ENCODE data around the gene DISC1.
"Not testable (repeated sequence)": the region's sequence is repeated elsewhere in the genome, so short reads cannot be mapped to it uniquely, and the experiment has no call there.

DISC1 gene

DNA sequence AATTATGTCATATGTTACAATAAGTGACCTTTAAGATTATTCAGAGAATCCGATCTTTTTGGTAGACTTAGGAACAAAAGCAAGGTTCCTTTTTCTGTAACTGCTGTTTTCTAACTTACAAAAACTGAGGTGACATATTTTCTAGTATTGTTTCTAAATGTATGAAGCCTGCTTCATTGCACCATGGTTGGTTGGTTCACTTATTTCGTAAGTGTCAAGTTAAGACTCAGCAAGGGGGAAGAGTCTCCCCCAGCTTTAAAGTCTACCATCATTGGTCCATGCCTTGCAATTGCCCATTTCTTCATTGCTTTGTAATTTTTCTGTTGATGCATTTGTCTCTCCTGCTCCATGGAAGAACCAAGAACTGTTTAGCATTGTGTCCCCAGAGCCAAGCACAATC lies 136.9 kb downstream of the DISC1 start:
- no peak for DNase-seq (ENCODE audit: low read depth in 2 of 3, low spot score in 2 of 3)

DNA sequence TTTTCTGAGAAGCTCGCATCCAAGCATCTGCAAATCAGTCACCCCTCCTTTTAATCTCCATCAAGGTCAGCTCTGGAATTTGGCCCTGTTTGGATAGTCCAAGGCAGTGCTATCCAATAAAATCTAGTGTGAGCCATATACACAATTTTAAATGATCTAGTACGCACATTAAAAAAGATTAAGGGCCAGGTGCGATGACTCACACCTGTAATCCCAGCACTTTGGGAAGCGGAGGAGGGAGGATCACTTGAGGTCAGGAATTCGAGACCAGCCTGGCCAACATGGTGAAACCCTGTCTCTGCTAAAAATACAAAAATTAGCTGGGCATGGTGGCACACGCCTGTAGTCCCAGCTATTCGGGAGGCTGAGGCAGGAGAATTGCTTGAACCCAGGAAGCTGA lies 139.2 kb downstream of the DISC1 start:
- not testable (repeated sequence) for DNase-seq (ENCODE audit: low read depth in 2 of 3, low spot score in 2 of 3)

DNA sequence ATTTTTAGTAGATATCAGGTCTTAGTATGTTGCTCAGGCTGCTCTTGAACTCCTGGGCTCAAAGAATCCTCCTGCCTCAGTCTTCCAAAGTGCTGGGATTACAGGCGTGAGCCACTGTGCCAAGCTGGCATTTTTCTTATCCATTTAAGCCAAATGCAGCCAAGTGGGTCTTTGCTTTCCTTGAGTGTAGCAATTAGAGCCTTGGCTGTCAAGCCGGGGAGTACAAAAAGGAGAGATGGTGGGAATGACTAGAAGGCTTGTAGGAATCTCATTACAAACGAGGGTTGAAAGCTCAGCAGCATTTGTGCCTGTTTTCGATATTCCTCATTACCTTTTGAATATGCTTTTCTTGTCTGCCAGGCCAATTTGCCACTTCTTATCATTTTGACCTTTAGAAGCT lies 140.9 kb downstream of the DISC1 start:
- no peak for DNase-seq (ENCODE audit: low read depth in 2 of 3, low spot score in 2 of 3)

DNA sequence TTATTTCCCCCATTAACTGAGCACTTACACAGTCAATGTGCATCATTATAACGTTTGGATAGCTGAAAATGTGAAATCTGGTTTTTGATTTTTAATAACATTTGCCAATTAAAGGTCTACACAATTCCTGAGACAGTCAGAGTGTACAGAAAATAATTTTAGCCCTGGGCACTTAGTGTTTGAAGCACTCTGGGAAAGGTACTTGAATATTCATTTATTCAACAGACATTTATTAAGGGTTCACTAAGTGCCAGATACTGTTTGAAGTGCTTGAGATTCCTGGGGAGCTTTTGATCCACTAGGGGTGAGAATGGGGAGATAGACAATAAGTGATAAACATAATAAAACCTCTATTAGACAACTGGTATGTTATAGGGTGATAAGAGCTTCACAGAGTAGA lies 141.8 kb downstream of the DISC1 start:
- DNase-seq (ENCODE audit: low read depth in 2 of 3, low spot score in 2 of 3): no peak

DNA sequence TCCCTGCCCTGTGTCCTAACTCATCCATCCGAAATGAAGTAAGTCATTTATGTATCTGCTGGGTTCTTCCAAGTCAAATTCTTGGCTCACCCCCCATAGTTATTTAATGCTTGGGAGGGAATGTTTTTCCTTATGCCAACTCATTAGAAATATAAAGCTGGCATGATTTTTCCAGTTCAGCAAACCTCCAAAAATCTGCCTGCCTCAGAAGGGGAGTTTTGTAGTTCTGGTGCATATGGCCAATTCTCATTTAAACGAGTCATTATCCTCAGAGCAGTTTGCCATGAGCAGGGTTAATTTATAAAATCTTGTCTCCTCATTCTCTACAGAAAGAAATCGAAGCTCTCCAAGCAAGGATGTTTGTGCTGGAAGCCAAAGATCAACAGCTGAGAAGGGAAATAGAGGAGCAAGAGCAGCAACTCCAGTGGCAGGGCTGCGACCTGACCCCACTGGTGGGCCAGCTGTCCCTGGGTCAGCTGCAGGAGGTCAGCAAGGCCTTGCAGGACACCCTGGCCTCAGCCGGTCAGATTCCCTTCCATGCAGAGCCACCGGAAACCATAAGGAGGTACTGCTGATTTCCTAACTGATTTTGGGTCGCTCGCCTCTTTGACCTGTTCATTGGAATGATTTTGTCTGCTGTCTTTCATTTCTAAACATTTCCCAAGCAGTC lies 144.1 kb downstream of the DISC1 start:
- DNase-seq (ENCODE audit: low read depth in 2 of 3, low spot score in 2 of 3): no peak

DNA sequence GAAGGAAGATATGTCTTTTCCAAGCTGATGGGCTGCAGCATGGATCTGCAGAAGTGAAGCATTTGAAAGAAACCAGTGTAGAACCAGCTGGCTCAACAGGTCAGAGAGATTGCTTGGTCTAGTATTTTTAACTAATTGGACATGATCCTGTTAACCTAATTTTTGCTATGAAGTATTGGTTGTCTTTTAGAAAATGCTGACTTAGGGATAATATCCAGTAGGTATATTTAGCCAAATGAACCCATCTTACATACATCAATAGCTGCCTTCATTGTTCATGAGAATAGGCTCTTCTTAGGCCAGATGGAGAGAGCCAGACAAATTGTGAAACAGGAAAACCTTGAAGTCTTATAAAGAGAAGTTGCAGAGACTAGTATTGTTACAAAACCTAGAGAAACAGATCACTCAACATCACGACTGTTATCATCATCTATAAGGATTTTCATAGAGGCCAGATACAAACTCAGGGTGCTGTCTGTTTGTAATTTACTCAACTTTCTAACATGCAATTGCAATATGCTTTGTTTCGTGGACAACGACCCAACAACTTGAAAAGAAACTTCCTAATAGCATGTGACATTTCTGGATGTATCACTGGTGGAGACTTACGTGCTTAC lies 148.2 kb downstream of the DISC1 start:
- DNase-seq (ENCODE audit: low read depth in 2 of 3, low spot score in 2 of 3): no peak

- DNase-seq (ENCODE audit: low read depth in 2 of 3, low spot score in 2 of 3): no peak
These were observed 149.6 kb downstream of the DISC1 start for GRCh38 chr1:231776010-231776756.

DNA sequence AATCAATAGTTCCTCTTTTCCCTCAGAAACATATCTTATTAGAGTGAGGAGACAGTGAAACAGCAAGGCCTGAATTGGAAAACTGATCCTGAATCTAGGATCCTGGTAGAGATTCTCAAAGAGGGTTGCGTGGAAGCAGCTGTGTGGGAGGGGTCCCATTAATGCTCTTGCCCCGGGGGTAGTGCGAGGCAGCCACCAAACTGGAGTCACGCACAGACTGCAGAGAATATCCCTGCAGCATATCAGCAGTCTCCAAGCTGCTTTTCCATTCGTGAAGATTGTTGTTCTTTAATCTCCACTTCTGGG lies 150.1 kb downstream of the DISC1 start:
- no peak for DNase-seq (ENCODE audit: low read depth in 2 of 3, low spot score in 2 of 3)

- DNase-seq (ENCODE audit: low read depth in 2 of 3, low spot score in 2 of 3): no peak
These were observed 151.6 kb downstream of the DISC1 start for GRCh38 chr1:231778009-231778719.

DNA sequence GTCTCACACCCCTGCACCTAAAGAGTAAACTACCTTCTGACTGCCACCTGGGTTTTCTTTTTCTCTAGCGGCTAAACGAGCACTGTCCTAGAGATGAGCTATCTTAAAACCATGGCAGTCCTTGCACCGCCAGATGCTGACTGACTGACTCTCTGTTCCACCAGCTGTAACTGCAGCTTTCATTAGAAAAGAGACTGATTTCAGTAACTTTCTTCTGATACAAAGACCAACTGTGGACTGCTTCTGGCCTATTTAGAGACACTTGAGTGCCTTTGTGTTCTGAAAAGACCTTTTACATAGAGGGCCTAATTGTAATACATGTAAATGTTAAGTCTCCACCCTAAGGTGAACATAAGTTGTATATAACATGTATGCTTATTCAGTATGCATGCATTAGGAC lies 152.5 kb downstream of the DISC1 start:
- DNase-seq (ENCODE audit: low read depth in 2 of 3, low spot score in 2 of 3): no peak

DNA sequence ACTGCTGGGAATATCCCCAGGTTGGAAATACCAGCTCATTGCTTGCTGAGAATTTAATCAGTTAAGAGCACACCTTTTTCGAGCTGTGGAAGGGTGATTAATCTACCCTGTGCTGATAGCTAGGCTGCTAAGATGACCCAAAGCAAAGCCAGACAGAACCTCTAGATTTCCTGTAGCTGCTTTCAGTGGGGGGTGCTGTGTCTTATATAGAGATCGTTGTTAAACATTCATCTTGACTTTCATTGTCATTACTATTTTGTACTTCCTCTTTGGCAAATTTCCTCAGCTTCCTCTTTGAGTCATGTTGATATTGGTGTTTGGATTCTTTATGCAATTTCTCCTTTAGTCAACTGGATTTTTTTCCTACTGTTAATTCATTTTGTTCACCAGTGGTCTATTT lies 155.3 kb downstream of the DISC1 start:
- DNase-seq (ENCODE audit: low read depth in 2 of 3, low spot score in 2 of 3): no peak

- DNase-seq (ENCODE audit: low read depth in 2 of 3, low spot score in 2 of 3): not testable (repeated sequence)
These were observed 158.5 kb downstream of the DISC1 start for GRCh38 chr1:231785073-231785472.

GRCh38 chr1:231786126-231786525 lies 159.5 kb downstream of the DISC1 start:
- no peak for DNase-seq (ENCODE audit: low read depth in 2 of 3, low spot score in 2 of 3)

DNA sequence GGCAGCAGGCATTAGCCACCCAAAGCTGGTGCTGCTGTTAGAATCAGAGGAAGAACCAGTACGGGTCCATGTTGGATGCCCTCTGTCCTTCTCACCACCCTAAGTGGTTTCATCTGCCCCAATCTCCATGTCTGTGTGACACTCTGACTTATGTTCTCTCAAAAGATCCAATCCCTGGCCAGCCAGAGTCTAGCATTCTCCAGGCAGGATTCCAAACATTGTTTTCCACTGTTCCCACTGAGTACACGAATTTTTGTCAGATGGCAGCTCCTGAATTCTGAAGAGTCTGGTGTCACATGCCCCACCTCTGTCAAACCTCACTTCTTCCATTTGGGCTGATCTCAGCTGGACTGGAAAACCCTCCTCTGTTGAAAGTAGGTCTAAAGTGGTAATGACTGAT lies 166.0 kb downstream of the DISC1 start:
- no peak for DNase-seq (ENCODE audit: low read depth in 2 of 3, low spot score in 2 of 3)

- DNase-seq (ENCODE audit: low read depth in 2 of 3, low spot score in 2 of 3): no peak
These were observed 167.3 kb downstream of the DISC1 start for GRCh38 chr1:231793893-231794292.

DNA sequence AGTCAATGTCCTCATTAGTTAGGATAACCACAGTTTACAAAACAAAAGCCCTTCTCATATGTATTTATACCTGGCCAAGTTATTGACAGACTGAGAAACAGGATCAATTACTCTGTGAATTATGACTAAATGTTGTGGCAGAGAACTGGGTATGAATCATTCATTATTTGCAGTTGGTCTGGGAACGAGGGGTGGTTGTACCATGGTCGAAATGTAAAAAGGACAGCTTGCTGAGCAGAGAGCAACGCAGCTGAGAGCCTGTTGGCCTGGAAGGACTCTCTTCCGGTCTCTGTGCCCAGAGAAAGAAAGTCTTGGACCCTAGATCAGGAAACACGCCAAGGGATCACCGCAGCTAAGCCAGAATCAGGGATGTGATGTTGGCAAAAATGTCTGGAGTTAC lies 169.6 kb downstream of the DISC1 start:
- no peak for DNase-seq (ENCODE audit: low read depth in 2 of 3, low spot score in 2 of 3)

DNA sequence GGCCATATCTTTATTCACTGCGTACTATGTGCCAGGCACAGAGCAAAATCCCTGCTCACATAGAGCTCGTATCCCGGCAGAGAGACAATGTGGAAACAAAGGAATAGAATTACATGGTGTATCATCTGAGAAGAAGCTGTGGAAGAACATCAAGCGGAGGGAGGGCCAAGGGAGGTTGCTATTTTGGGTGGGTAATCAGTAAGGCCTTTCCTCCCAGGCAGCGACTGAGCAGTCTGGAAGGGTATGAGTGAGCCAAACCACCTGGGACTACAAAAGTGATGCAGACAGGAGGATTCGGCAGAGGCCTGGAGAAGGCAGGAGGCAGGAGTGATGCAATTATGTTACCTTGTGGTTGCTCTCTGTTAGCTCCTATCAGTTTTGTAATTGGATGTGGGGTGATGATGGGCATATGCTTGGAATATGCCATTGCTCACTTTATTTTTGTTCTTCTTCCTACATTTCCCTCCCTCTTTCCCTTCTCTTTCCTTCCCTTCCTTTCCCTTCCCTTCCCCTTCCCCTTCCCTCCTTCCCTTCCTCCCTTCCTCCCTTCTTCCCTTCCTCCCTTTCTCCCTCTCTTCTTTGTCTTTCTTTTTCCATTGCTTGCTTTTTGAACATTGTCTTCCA lies 172.9 kb downstream of the DISC1 start:
- no peak for DNase-seq (ENCODE audit: low read depth in 2 of 3, low spot score in 2 of 3)

DNA sequence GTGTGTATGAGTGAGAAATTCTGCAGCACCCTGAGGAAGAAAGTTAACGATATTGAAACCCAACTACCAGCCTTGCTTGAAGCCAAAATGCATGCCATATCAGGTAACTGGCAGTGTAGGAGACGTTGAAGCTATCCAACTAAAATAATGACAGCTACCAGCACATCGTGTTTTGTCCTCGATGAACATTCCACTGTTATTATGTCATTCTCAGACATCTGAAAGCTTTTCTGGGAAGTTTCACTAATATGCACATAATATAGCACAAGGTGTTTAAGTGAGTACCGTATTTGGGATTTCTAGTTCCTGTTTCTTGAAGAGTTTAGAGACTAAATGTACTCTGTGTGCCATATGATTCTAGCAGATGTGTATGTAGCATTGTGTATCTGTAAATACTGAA lies 173.5 kb downstream of the DISC1 start:
- DNase-seq (ENCODE audit: low read depth in 2 of 3, low spot score in 2 of 3): no peak

DNA sequence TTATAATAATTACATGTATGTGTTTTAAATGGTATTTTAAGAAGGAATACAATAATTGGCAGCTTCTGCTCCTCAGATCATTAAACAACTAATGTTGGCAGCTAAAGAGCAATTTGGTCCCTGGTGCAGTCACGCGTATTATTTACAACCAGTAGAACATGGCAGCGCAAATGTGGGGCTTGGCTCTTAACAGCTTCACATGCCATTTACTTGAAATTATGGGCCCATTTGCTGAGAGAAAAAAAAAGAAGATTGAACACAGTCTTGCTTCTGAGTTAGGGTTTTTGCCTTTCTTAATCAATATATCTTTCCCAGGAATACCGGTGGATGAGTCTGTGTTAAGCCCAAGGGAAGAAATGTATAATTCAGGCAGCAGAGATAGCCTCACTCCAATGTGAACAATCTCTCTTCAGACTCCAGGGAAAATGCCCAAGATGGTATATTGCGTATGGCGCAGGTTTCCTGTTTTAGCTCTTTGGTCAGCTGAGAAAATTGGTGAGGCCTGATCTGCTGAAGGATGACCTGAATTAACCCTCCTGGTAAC lies 174.5 kb downstream of the DISC1 start:
- no peak for DNase-seq (ENCODE audit: low read depth in 2 of 3, low spot score in 2 of 3)

DNA sequence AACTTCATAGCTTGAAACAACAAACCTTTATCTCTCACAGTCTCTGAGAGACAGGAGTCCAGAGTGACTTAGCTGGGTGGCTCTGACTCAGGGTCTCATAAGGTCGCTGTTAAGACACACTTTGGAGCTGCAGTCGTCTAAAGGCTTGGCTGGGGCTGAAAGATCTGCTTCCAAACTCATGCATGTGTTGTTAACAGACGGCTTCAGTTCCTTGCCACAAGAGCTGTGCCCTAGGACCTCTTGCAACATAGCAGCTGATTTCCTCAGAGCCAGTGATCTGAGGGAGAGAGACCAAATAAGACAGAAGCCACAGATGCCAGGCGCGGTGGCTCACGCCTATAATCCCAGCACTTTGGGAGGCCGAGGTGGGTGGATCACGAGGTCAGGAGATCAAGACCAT lies 176.8 kb downstream of the DISC1 start:
- DNase-seq (ENCODE audit: low read depth in 2 of 3, low spot score in 2 of 3): no peak
